ENCODE measurements around the gene ENTPD8.
"Not testable (repeated sequence)": the region's sequence is repeated elsewhere in the genome, so short reads cannot be mapped to it uniquely, and the experiment has no call there.

Gene ENTPD8

DNA sequence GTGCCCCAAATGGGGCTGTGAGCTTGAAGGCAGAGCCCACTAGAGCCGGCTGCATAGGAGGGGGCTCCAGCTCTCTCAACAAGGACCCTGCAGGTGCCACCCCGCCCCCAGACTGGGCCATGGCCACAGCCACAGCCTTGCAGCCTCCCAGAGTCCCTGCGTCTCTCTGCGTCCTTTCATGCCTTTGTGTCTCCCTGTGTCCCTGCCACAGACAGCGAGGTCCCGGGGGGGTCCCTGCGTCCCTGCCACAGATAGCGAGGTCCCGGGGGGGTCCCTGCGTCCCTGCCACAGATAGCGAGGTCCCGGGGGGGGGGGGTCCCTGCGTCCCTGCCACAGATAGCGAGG, 11.6 kb downstream of the ENTPD8 start:
- no peak for DNase-seq

DNA sequence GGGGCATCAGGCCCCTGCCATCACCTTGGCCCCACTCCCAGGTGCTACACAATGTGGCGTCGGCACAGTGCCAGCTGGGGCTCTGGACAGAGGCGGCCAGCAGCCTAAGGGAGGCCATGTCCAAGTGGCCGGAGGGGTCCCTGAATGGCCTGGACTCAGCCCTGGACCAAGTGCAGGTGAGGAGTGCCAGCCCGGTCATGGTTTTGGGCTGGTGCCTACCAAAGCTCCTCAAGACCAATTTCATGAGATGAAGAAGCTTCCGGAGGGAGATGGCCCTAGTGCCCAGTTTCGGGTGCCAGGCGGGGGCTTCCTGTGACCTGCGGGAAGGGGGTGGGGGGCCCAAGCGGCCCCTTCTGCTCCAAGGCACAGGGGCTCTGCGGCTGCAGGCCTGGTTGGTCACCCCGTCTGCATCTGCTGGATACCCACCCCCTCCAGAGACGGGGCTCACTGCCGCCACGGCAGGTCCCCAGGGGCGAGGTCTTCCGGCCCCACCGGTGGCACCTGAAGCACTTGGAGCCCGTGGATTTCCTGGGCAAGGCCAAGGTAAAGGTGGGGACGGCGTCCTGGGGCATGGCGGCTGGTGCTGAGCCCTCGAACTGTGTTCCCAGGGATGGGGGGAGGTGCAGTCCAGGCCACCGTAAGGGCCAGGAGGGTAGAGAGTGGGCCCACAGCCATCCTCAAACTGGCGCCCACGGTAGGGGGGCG, 12.2 kb downstream of the ENTPD8 start:
- no peak for DNase-seq

DNA sequence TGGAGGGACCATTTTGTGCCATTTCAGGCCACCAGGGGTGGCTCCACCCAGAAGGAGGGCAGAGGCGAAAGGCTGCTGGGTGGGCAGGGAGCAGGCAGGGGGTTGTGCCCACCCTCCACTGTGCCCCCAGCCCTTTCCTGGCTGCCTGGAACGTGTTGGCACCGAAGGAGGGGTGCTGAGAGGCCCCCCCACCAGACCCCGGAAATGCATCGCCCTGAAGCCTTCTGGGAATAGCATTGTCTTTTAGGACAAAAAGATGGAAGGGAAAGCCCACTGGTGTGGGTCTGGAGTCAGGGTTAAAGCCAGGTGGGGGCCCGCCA, 12.9 kb downstream of the ENTPD8 start:
- no peak for DNase-seq

DNA sequence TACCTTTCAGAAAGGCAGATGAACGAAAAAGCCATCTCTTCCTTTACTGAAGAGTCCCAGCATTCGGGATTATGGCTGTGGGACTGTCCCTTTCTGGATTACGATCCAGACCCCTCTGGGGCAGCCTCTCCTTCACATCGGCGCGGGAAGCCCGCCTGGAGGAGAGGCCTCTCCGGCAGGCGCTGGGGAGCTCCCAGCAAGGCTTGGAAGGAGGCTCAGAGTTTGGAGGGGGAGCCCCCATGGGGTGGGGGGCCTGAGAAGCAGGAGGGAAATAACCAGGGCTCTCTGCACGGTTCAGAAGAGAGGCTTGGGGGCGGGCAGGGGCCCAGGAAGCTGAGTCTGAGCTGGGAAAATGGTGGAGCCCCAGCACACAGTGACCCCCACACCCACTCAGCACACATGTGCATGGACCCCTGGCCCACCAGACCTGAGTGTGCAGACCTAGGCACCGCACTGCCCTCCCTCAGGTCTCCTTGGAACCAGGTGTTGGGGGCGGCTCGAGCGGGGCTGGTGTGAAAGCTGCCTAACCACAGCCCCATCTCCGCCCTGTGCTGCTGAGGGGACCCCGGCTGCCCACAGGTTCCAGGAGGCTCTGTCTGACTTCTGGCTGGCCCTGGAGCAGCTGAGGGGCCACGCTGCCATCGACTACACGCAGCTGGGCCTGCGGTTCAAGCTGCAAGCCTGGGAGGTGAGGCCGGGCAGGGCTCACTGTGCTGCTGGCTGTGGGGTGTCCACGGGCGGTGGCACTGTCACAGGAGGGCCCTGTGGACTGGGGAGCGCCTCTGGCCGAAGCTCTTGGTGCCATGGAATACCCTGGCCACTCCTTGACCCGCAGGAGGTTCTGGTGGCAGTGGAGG, 13.5 kb downstream of the ENTPD8 start:
- no peak for DNase-seq

DNA sequence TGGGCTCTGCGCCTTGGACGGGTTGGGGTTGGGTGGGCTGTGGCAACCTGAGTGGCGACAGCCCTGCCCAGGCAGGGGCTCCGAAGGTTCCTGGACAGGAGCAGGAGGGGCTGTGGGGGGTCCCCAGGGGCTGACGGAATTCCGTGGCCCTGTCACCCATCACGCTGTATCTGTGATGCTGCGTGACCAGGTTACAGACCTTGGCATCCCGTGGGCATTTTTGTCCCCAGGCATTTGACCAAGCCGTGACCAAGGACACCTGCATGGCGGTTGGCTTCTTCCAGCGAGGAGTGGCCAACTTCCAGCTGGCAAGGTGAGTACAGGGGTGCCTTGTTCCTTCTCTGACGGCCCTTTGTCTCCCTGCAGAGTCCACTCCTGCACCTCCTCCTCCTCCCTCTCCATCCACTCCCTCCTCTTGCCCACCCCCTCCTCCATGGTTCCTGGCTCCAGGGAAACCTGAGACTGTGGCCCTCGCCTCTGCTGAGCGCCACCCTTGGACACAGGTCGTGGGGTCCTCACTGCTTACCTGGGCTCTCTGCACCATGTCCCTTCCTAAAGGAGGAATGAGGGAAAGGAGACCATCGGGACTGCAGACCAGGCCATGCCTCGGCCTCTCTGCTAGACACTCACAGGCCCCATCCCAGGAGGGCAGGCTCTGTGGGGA, 15.0 kb downstream of the ENTPD8 start:
- no peak for DNase-seq

DNA sequence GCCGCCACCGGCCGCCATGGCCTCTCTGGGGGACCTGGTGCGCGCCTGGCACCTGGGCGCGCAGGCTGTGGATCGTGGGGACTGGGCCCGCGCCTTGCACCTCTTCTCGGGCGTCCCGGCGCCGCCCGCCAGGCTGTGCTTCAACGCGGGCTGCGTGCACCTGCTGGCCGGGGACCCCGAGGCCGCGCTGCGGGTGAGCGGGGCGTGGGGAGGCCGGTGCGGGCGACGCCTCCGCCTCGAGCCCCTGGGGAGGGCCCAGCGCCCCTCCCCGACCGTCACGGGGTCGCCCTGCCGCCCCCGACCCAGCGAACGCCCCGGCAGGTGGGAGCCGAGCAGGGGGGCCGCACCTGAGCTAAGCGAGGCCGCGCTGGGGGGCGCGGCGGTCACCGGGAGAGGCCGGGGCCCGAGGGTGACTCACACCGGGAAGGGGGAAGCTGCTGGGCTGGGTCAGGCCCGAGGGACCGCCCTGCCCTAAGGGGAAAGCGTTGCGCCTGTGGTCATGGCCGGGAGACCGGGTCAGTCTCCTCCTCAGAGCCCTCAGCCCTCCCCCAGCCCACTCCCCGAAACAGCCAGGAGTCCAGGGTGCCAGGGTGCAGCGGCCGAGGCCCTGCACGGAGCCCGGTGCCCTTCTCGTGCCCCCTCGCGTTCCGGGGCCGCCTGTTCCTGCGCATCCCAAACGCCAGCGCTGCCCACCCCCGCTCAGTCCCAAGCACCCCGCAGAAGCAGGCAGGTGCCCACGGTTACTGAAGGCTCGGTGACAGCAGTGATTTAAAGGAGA, 17.5 kb downstream of the ENTPD8 start:
- no peak for DNase-seq

DNA sequence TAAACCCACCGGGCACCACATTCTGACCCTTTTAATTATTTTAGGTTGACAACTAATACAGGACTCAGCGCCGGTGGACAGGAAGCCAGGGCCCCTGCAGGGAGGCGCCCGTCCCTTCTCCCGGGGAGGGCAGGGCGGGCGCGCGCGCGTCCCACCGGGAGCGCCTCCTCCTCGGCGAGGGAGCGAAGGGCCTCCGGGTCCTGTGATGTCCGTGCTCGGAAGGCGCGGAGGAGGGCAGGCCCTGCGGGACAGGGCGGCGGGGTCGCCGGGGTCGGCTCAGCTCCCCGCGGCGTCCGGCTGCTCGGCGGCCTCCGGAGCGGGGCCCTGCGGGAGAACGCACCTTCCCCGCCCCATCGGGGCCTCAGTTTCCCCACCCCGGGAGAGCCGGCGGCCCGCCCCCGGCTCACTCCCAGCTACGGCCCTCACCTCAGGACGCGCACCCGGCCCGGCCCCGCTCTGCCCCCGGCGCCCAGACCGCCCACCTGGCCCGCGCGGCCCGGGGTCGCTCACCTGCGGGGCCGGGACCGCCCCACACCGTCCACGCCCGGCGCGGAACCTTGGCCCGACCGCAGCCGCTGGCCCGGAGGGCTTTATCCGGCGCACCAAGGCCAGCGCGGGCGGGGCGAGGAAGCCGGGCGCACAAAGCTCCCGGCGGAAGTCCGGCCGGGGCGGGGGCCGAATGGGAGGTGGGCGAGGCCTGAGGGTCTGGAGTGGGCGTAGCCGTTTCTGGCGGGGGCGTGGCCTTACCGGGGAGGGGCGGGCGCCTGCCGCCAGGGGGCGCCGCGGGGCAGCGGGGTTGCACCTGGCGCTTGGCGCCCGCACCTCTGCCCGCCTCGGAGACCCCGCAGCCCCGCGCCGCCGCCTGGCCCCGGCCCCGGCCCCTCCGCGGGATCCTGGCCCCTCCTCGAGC, 18.3 kb downstream of the ENTPD8 start, which contains the start of the genes EXD3 and NOXA1:
TSS of gene EXD3 (minus strand) at position 559 of the 910 bp plus-strand sequence. CDS start 27,805 bp downstream, outside the sequence.
TSS of gene NOXA1 (plus strand) at position 790 of the 910 bp plus-strand sequence. CDS start 137 bp downstream, outside the sequence.
- DNase-seq: peak; percentile 74

DNA sequence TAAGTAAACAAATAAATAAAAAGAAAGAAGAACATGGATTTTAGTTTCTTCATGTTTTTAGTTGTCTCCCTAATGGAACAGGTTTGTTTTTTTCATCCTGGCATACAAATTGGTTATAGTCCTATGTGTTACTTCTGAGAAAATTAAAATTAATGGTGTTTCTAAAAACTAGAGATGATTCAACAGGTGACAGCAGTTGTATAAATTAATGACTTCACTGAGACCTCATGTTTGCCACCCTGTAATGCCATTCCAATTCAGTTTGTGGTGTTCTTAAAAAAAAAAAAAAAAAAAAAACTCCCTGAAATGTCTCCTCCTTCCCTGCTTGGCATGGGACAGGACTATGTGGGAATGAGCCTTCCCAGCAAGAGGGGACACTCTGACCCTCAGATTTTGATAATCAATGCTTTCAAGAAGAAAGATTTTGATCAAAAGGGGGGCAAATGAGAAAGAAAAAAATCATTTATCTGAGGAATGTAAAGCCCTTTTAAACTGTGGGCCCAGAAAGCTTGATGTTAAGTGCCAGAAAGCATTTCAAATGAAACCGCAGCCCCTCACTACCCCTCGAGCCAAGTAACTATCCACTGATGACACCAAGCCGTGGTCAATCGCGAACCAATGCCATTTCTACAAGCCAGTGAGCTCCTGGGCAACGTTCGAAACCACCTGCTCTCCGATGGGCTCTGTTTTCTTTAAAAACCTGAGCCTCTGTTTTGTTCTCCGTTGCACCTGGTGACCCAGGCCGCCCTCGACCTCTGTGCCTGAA, 19.1 kb downstream of the ENTPD8 start:
- no peak for DNase-seq

DNA sequence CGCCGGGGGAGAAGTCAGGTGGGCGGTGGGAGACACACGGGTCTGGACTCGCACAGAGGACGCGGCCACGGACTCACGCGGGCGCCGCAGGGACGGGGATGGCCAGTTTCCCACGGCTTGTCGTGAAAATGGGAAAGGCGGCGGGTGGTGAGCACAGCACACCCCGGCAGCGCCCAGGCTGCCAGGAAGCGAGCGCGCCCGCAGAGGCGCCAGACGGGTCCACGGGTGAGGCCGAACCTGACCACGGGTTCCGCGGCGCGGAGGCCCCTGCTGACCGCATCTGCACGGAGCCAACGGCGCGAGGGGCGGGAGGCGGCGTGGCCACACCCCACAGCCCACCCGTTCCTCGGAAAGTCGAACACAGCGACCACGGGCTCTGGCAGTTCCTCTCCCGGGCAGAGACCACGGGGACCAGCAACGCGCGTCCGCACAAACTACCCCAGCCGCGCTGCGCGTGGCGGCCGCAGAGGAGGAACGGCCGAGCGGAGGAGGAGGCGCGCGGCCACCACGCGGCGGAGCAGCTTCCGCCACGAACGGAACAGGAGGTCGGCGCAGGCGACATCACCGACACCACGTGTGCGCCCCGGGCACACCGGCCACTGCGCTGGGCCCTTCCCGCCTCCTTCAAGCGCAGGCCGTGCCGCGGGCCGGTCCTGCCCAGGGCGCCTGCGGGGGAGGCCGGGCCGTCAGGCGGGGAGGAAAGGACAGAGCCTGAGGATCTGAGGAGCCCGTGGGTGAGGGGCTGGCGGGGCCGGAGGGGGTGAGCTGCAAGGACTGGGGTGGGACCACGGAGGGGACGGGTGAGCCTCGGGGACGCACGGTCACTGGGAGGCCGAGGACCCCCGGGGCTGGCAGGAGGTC, 23.8 kb downstream of the ENTPD8 start:
- DNase-seq: no peak

DNA sequence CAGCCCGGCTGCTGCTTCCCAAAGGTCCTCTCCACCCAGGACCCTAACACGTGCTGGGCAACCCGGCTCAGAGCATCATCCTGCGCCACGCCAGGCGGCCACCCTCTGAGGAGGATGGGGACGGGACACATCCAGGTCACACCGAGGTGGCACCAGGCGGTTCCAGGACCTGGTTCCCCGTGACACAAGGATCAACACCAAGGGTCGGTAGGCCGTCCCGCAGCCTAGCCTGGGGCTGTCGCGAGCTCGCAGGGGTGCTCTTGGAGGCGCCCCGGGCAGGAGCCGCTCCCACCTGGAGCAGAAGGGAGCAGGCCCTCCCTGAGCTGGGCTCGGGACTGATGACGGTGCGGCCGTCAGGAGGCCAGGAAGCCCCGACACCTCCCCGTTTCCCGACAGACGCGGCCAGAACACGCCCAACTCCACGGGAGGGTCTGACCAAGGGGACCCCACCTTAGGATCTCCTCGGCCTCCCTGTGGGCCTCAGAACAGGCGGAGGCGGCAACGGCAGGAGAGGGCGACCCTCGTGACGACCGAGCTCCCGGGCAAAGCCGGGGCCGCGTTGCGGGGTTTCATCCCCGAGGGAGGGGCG, 24.5 kb downstream of the ENTPD8 start:
- DNase-seq: no peak

DNA sequence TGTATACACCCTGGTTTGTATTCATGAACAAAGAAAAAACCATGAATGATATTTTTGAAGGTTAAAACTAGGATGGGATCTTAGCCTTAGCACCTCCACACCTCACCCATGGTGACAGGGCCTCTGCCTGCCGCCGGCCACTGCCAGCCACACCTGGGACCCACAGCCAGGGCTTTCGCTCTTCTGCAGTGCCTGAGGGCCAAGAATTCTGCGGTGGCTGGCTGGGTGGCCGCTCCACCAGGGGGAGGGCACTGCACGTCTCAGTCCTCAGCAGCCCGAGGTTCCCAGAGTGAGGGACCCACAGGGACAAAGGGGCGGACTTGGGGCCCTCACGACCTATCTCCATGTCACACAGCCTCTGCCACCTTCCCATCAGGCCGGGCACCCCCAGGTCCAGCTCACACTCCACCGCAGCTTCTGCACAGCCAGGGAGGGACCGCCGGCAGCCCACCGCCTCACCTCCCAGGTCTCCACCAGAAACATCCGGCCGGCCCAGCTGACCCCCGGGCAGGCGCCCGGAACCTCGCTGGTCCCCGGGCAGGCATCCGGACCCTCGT, 25.1 kb downstream of the ENTPD8 start:
- DNase-seq: no peak

DNA sequence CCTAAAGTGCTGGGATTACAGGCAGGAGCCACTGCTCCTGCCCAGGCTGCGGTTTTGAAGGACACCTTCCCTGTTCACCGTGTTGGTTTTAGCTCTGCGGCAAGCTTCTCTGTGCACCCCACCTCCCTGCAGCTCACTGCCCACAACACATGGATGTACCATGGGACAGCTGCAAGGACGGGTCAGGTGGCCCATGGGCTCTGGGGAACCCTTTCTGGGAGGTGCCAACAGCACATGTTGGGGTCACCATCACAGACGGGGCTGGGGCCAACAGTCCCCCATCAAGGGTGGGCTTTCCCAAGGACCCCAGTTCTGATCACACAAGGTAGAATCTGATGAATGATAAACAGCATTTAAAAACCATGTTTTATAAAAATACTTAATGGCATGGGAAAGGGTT, 25.7 kb downstream of the ENTPD8 start:
- no peak for DNase-seq

DNA sequence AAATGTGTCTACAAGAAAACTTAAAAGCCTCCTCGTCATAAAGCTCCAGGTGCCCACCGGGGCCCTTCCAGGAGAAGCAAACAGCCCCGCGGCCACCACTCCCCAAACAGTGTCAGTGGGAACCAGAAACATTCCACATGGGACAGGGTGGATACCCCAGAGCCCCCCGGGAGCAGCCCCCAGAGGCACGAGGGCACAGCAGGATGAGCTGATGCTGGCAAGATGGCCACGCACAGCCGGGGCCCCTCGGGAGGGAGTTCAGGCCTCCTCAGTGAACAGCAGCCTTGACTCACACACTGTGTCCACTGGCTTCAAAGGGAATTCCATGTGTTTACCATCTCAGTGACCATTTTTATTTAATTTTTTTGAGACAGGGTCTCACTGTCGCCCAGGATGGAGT, 28.7 kb downstream of the ENTPD8 start:
- DNase-seq: no peak

DNA sequence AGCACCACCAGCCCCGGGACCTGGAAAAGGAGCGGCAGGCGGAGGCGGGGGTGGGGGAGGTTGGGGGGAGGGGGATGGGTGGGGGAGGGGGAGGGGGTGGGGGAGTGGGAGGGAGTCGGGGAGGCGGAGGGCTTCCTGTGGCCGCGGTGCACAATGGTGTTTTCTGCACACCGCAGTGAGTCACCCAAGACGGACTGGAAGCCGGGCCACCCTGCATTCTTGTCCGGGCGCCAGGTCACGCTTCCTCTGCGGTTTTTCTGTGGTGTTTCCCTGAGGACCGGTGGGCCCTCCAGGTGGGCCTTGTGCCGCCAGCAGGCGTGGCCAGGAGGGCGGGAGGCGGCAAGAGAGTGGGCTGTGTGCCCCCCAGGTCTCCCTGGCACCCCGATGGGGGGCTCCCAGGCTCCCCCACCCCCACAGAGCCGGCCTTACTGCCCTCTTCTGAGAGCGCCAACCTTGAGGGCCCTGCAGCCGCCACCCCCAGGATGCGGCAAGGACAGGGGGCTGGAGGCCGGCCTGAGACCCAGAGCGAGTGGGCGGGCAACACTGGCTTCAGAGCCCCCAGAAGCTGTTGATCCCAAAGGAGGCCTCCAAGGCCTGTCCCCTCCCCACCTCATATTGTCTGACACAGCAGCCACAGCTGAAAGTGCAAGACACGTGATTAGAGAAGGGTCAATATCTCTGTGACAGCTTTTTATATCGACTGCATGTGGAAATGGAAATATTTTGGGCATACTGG, 29.3 kb downstream of the ENTPD8 start:
- DNase-seq: peak; percentile 37

DNA sequence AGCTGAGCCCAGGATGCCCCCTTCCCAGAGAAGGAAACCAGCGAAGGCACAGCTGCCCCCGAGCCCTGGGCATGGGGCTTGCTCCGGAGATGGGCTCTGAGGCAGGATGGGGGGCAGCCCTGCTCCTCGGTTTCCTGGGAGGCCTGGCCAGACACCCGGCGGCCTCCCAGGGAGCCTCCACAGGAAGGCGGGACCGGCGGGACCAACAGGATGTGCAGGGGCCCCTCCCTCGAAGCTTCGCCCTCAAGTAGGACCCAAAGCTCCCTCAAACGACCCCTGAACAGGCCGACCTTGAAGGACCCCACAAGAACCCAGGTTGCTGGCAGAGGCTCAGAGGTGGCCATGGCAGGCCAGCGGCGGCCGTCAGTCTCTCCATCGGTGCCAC, 29.9 kb downstream of the ENTPD8 start:
- no peak for DNase-seq

DNA sequence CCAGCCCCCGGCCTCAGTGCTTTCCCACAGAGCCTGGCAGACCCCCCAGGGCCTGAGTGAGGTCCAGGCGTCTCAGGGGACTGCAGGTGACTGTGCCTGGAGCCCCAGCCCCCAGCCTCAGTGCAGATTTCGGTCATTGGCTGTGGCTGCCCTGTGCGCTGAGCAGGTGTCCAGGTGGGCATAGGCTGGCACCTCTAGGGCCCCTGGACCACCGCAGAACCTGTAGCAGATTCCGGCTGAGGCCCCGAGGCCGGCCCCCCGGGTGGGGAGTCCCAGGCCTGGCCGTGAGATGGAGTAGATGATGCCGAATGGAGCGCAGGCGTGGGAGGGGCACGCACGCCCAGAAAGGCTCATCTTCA, 30.3 kb downstream of the ENTPD8 start:
- DNase-seq: no peak

DNA sequence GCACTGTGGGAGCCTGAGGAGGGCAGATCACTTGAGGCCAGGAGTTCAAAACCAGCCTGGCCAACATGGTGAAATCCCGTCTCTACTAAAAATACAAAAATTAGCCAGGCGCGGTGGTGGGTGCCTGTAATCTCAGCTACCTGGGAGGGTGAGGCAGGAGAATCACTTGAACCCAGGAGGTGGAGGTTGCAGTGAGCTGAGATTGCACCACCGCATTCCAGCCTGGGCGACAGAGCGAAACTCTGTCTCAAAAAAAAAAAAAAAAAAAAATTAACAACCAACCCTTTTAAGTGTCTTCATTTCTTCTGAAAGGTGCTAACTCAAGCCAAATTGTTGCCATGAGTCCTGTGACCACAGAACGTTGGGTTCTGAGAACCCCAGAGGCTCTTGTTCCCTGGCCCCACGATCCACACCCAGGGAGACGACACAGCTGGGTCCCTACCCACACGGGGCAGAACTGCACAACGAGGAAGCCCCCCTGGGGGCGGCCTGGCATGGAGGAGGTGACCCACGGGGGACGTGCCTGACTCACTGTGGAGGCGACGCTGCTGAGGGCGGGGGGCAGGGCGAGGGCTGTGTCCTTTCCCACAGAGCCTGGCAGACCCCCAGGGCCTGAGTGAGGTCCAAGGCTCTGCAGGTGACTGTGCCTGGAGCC, 30.8 kb downstream of the ENTPD8 start:
- not testable (repeated sequence) for DNase-seq

DNA sequence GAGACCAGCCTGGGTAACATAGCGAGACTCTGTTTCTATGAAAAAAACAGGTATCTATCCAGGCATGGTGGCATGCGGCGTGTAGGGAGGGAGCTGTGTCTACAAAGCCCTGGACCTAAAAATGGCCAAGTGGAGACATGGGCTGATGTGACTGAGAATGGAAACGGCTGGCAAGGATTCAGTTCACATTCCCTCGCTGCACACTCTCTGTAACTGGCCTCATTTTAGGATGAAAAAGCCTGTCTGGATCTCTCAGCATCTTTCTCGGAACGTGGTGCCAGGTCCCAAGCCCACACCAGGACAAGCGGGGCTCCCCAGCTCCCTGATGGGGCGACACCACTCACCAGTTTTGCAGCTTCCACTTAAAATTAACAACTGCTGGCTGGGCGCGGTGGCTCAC, 31.6 kb downstream of the ENTPD8 start:
- no peak for DNase-seq

All from NCI-H2029 treated with DMSO at 0.1 percent for 48 hours (cell line).